Measurements from ENCODE around the gene CLEC16A. TPM values are rescaled to one million over a fixed set of nuclear protein-coding genes. Genes with fewer than 3 reads are reported as not detected.

Gene CLEC16A
- total and polyA plus RNA-seq, 8 donors, result 8.1 to 17.2 (median 10.7) TPM

DNA sequence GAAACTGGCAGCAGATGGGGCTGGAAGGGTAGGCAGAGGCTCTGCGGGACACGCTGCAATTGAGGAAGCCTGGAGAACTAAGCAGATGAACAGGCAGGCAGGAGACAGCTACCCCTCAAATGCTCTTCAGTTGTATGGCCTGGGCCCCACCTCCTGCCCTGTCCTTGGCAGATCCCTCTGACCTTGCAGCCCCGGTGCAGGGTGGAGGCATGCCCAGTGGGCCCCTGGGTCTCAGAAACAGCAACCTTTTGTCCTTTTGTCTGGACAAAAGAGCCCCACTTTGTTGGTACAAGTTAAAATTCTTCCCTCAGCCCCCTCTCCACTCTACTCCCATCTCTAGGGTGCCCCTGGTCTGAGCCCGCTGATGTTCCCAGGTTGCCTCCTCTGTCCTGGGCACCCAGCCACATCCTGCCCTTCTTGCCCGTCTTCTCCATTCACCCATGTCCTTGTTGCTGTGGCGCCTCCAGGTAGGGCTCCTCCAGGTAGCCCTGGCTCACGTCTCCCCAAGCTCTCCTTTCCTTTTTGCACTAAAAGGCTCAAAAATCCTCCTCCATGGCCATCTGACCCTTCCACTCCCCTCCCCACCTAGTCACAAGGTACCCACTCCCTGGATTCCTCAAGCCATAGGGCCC lies 136.8 kb downstream of the CLEC16A start:
- FAIRE-seq, result no peak
- Histone ChIP-seq H3K36me3 (no peaks in the 10 kb centered on the region), H3K4me3 (no peak overlapping the region), H3K4me1 (peaks cover 0 to 3% (median 0%) of the 10 kb centered on the region in 3 donors), H3K9me3 (no peaks in the 10 kb centered on the region), H3K27ac (no peak overlapping the region), H3K27me3 (no peaks in the 10 kb centered on the region)
- DNase-seq, result no peak
- WGBS, 2 donors, result 91 to 93% methylated on average over 7 of the region's 7 CpGs
- ATAC-seq, result no peak
- intact Hi-C loops (cut with DNase I), result no loop called here
- TF ChIP-seq, protein P1, sequence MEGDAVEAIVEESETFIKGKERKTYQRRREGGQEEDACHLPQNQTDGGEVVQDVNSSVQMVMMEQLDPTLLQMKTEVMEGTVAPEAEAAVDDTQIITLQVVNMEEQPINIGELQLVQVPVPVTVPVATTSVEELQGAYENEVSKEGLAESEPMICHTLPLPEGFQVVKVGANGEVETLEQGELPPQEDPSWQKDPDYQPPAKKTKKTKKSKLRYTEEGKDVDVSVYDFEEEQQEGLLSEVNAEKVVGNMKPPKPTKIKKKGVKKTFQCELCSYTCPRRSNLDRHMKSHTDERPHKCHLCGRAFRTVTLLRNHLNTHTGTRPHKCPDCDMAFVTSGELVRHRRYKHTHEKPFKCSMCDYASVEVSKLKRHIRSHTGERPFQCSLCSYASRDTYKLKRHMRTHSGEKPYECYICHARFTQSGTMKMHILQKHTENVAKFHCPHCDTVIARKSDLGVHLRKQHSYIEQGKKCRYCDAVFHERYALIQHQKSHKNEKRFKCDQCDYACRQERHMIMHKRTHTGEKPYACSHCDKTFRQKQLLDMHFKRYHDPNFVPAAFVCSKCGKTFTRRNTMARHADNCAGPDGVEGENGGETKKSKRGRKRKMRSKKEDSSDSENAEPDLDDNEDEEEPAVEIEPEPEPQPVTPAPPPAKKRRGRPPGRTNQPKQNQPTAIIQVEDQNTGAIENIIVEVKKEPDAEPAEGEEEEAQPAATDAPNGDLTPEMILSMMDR (IDR thresholded peaks at IDR 0.05), result no peak

DNA sequence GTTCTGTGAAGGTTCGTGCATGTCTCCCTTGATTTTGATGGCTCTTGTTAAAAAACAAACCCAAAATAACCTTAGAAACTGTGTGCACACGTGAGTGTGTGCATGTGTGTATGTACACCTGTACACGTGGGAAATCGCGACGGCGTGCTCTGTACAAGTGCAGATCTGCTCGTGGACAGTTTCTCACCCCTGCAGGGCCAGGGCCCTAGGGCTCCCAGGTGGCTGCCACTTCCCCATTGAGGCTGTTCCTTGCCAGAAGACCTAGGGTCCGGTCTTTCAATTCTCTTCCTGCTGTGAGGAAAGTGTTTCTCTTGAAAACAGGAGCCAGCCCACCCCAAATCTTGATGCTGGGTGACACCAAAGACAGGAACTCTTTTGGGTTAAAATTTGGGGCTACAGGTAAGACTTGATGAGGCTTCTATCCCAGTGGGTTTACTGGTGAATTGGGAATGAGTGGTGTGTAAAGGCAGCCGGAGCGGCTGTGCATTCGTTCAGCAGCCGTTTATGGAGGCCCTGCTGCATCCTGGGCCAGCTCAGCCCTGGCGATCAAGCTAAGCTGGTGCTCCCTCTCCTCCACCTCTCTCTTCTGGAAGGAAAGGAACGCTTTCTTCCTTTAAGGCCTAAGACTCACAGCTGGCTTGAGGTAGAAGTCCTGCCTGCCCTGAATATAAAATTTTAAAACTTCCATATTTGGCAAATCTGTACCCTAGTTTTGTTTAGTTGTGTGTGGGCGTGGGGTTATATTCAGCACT lies 137.9 kb downstream of the CLEC16A start:
- intact Hi-C loops (cut with DNase I), result no loop called here
- peaks cover 0 to 3% (median 0%) of the 10 kb centered on the region in 3 donors for H3K4me1 ChIP-seq
- no peak for FAIRE-seq
- H3K27me3 ChIP-seq, result no peaks in the 10 kb centered on the region
- H3K36me3 ChIP-seq, result no peaks in the 10 kb centered on the region
- no peak overlapping the region for H3K27ac ChIP-seq
- no peaks in the 10 kb centered on the region for H3K9me3 ChIP-seq
- H3K4me3 ChIP-seq, result no peak overlapping the region
- DNase-seq, result no peak
- no peak for ATAC-seq
- WGBS, 2 donors, result 93 to 95% methylated on average over 16 of the region's 16 CpGs
- TF ChIP-seq, protein P1 (IDR thresholded peaks at IDR 0.05), result no peak

DNA sequence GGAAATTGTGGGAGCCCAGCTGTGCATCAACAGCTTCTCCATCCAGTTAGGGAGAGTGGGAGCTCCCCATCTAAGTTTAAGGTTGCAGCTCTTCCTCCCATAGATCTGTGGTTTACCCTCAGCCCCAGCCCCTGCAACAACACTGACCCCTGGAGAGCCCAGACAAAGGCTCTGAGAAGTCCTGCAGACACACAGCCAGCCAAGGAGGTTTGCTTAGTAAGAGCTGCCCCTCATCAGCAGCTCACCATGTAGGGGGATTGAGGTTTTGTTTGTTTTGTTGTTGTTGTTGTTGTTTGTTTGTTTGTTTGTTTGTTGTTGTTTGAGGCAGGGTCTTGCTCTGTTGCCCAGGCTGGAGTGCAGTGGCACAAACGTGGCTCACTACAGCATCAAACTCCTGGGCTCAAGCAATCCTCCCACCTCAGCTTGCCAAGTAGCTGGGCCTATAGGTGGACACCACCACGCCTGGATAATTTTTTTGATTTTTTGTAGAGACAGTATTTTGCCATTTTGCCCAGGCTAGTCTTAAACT lies 138.6 kb downstream of the CLEC16A start:
- Histone ChIP-seq H3K9me3 (no peaks in the 10 kb centered on the region), H3K36me3 (no peaks in the 10 kb centered on the region), H3K4me3 (no peak overlapping the region), H3K27me3 (no peaks in the 10 kb centered on the region), H3K27ac (no peak overlapping the region), H3K4me1 (peaks cover 0 to 3% (median 0%) of the 10 kb centered on the region in 3 donors)
- DNase-seq (no peak), ATAC-seq (no peak), FAIRE-seq (no peak)
- intact Hi-C loops (cut with DNase I), result no loop called here
- TF ChIP-seq, protein P1 (IDR thresholded peaks at IDR 0.05), result no peak
- 83 to 92% methylated on average over 2 of the region's 2 CpGs for WGBS, 2 donors

DNA sequence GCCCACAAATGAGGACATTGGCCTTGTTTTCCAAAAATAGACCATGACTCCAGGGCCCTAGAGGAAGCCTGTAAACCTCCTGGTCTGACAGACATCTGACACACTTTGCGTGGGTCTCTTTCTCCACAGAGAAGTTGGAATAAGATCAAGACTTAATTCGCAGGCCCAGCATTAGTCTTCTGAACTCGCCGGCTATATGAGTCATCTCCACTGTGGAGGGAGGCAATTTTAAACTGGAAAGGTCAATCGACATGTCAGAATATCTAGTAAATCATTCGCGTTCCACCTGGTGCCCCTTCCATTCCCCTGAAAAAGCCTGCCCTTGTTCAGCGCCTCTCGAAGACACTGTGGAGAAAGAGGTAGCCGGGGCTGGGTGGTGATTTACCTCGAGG lies 140.1 kb downstream of the CLEC16A start:
- Histone ChIP-seq H3K27ac (no peak overlapping the region), H3K9me3 (no peaks in the 10 kb centered on the region), H3K4me1 (peaks cover 0 to under 1% (median 0%) of the 10 kb centered on the region in 3 donors), H3K4me3 (no peak overlapping the region), H3K27me3 (no peaks in the 10 kb centered on the region), H3K36me3 (no peaks in the 10 kb centered on the region)
- 73 to 75% methylated on average over 11 of the region's 11 CpGs for WGBS, 2 donors
- TF ChIP-seq, protein P1 (IDR thresholded peaks at IDR 0.05), result no peak
- no peak for FAIRE-seq
- DNase-seq, result no peak
- intact Hi-C loops (cut with DNase I), result no loop called here
- peak in 1 of 4 donors; percentile 22 for ATAC-seq
